ENCODE results near the gene KLHL29. TPM values are rescaled to one million over a fixed set of nuclear protein-coding genes. Genes with fewer than 3 reads are reported as not detected.

The KLHL29 gene
- total and polyA plus RNA-seq, 4 donors, result 0.29 to 2.3 (median 0.68) TPM

GRCh38 chr2:23543302-23543701 lies 158.3 kb downstream of the KLHL29 start:
- no peak overlapping the region for H3K27ac ChIP-seq (ENCODE audit: low read depth in 1 of 2, low read length in 2 of 2)
- no peak for DNase-seq (ENCODE audit: low spot score)
- TF ChIP-seq FOXA2 (IDR thresholded peaks at IDR 0.05) (no peak), RXRA (IDR thresholded peaks at IDR 0.05) (no peak), YY1 (IDR thresholded peaks at IDR 0.05) (no peak), EGR1 (IDR thresholded peaks at IDR 0.05; ENCODE audit: low read depth in 2 of 2) (no peak), JUND (IDR thresholded peaks at IDR 0.05) (no peak), RAD21 (IDR thresholded peaks at IDR 0.05) (no peak), MAX (IDR thresholded peaks at IDR 0.05) (no peak), NR2F2 (IDR thresholded peaks at IDR 0.05) (no peak), FOXA1 (IDR thresholded peaks at IDR 0.05) (no peak), ZBTB33 (IDR thresholded peaks at IDR 0.05) (no peak), REST (IDR thresholded peaks at IDR 0.05) (no peak), TAF1 (conservative IDR thresholded peaks at IDR 0.05) (no peak), HNF4G (IDR thresholded peaks at IDR 0.05) (no peak), GABPA (IDR thresholded peaks at IDR 0.05 in 1 of 2, conservative IDR thresholded peaks at IDR 0.05 in 1 of 2) (no peak)
- no peaks in the 10 kb centered on the region for H3K4me1 ChIP-seq (ENCODE audit: control insufficient read depth in 4 of 4, insufficient read depth in 4 of 4, low read length in 3 of 4)
- H3K9ac ChIP-seq (ENCODE audit: low read depth in 1 of 2, low read length in 2 of 2), result no peak overlapping the region
- H3K9me3 ChIP-seq (ENCODE audit: control insufficient read depth in 4 of 4, low read length in 3 of 4), result no peaks in the 10 kb centered on the region
- 91% methylated on average over 10 of the region's 10 CpGs for WGBS
- no peaks in the 10 kb centered on the region for H3K36me3 ChIP-seq (ENCODE audit: control insufficient read depth in 4 of 4, insufficient read depth in 3 of 4, low read depth in 1 of 4, low read length in 3 of 4)
- H3K27me3 ChIP-seq (ENCODE audit: control insufficient read depth in 4 of 4, insufficient read depth in 4 of 4, low read length in 3 of 4), result no peaks in the 10 kb centered on the region
- no peak overlapping the region for H3K4me3 ChIP-seq (ENCODE audit: low read depth in 1 of 3, low read length in 3 of 3)

- Histone ChIP-seq H3K27ac (ENCODE audit: low read depth in 1 of 2, low read length in 2 of 2) (no peak overlapping the region), H3K36me3 (ENCODE audit: control insufficient read depth in 4 of 4, insufficient read depth in 3 of 4, low read depth in 1 of 4, low read length in 3 of 4) (no peaks in the 10 kb centered on the region), H3K9ac (ENCODE audit: low read depth in 1 of 2, low read length in 2 of 2) (no peak overlapping the region), H3K27me3 (ENCODE audit: control insufficient read depth in 4 of 4, insufficient read depth in 4 of 4, low read length in 3 of 4) (no peaks in the 10 kb centered on the region), H3K9me3 (ENCODE audit: control insufficient read depth in 4 of 4, low read length in 3 of 4) (no peaks in the 10 kb centered on the region), H3K4me1 (ENCODE audit: control insufficient read depth in 4 of 4, insufficient read depth in 4 of 4, low read length in 3 of 4) (no peaks in the 10 kb centered on the region), H3K4me3 (ENCODE audit: low read depth in 1 of 3, low read length in 3 of 3) (no peak overlapping the region)
- 92% methylated on average over 9 of the region's 9 CpGs for WGBS
- no peak for TF ChIP-seq HNF4A (conservative IDR thresholded peaks at IDR 0.05)
- no peak for TF ChIP-seq ZBTB33 (IDR thresholded peaks at IDR 0.05)
- no peak for DNase-seq (ENCODE audit: low spot score)
Measured at GRCh38 chr2:23543728-23544127, 158.7 kb downstream of the KLHL29 start.

All from liver (tissue), 9 donors.